Measurements from ENCODE around the gene TENT5C.

DNA sequence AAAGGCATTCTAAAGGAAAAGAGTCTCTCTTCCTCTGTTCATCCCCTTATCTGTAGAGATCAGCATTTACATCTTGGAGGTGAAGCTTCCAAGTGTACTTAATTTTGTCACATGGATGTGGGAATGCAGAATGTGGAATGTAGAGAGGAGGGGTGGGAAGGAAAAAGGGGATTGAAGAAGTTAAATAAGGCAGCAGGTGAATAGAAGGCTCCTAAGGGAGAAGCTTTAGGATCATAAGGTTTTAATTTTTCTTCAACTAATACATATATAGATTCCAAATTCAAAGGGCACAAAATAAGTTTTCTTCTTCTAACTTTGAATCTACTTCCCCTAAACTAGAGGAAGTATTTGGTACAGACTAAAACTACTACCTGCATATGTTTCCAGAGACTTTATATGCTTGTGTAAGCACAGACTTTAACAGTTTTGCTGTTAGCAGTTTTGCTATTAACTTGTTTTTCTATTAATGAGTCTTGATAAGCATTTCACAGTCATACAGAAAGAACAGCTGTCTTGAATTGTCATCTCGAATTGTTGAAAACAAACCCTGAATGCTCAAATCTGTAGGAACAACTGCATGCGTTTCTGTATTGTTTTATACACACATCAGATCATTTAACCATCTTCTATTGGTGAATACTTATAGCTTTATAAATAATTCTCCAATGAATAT is 12.7 kb downstream of the TENT5C start:
- TF ChIP-seq, protein P1, sequence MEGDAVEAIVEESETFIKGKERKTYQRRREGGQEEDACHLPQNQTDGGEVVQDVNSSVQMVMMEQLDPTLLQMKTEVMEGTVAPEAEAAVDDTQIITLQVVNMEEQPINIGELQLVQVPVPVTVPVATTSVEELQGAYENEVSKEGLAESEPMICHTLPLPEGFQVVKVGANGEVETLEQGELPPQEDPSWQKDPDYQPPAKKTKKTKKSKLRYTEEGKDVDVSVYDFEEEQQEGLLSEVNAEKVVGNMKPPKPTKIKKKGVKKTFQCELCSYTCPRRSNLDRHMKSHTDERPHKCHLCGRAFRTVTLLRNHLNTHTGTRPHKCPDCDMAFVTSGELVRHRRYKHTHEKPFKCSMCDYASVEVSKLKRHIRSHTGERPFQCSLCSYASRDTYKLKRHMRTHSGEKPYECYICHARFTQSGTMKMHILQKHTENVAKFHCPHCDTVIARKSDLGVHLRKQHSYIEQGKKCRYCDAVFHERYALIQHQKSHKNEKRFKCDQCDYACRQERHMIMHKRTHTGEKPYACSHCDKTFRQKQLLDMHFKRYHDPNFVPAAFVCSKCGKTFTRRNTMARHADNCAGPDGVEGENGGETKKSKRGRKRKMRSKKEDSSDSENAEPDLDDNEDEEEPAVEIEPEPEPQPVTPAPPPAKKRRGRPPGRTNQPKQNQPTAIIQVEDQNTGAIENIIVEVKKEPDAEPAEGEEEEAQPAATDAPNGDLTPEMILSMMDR (IDR thresholded peaks at IDR 0.05; ENCODE audit: low read length): no peak
- TF ChIP-seq EZH2 (IDR thresholded peaks at IDR 0.05; ENCODE audit: borderline replicate concordance, low read length): no peak

Measured in OCI-LY1 (cell line).